Effector CD4-positive, alpha-beta T cell (primary cell): ENCODE data around the gene GATAD2A.
"Not testable (repeated sequence)": the region's sequence is repeated elsewhere in the genome, so short reads cannot be mapped to it uniquely, and the experiment has no call there.

Source experiments
- DNase-seq: peaks from one replicate; pipeline ENCODE4 v3.0.0-alpha.2; 2020

The GATAD2A gene

DNA sequence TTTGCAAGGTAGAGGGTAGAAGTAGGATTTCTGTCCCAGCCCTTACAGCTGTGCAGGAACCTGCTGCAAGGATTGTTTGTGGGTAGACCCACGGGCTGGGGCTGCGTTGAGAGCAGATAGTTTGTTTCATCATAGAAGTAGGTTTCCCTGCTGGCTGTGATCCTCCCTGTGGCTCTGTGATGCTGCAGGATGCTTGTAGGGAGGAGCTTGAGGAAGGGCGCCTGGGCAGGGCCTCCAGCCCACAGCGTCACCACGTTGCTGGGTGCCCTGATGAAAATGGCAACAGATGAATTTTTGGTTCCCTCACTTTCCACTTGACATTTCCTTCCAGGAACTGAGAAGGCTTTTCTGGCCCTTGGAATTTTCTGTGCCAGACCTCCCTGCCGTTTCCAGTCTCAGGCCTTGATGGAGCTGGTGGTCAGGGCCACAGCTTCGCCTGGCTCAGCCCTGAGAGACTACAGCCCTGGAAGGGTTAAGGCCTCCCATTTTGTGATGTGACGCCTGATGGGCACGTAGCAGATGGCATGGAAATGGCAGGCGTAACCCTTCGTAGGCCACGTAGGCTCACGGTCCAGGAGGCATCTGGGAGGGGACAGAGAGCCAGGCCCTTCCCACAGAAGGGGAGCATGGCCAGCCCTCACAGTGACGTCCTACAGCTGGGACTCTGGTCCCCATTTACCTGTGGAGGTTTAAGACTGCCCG lies 42.2 kb downstream of the GATAD2A start:
- peak; percentile 20 for DNase-seq

- no peak for DNase-seq
Observed at GRCh38 chr19:19448238-19448544, 42.7 kb downstream of the GATAD2A start.

- DNase-seq: no peak
Observed at GRCh38 chr19:19451429-19452242, 46.2 kb downstream of the GATAD2A start.

DNA sequence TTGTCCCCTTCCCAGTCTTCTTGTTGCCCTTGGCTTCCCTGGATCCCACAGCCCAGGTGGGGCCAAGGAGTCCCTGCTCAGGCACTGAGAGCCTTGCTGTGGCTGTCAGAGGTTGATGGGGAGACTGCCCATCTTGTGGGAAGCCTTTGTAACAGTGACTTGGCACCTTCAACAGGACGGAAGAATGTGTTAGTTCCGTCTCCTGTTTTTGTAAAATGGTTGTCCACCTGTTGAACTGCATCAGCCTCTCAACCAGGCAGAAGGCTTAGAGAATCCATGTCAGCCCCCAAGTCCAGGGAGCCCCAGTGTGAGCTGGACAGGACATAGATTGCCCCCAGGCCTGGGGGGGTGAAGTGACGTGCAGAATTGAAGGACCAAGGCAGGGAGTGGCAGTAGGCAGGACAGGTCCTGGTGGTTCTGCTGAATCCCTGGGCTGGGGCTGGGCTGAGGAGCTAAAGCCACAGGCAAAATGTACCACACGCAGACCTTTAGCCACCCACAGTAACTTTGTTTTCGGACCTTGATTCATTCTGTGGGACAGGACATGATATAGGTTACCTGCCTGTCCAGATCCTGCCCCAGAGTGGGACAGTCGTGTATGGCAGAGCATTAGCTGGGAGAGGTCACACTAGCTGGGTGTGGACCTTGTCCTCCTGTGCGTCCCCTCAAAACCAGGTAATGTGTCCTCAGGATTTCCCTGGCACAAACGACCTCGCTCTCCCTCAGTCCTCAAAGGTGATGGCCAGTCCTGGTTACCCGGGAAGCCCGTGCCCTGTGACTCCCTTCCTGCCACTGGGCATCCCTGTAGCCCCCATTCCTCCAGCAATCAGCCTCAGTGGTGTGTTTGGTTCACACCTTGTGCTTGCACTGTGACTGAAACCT lies 47.0 kb downstream of the GATAD2A start:
- DNase-seq: no peak

GRCh38 chr19:19453125-19453454 lies 47.6 kb downstream of the GATAD2A start:
- DNase-seq: no peak

- not testable (repeated sequence) for DNase-seq
Observed at GRCh38 chr19:19455166-19455919, 49.9 kb downstream of the GATAD2A start.

GRCh38 chr19:19457671-19458070 lies 52.2 kb downstream of the GATAD2A start:
- DNase-seq: no peak

GRCh38 chr19:19458110-19458816 lies 52.8 kb downstream of the GATAD2A start:
- DNase-seq: no peak

DNA sequence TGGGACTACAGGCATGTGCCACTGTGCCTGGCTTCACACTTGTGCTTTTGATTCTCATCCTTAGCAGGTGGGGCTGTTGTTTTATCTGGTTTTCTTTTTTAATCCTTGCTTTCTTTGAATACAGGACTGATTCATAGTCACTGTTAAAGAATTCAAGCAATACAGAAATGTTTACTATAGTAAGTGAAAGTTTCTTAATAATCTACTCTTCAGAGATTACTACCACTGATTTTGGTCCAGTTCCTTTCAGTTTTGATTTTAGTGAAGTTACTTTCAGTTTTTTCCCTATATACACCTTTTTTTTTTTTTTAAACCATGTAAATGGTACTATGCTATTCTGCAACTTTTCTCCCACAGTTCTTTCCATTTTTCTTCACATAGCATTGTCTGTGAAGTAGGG lies 53.6 kb downstream of the GATAD2A start:
- DNase-seq: no peak

DNA sequence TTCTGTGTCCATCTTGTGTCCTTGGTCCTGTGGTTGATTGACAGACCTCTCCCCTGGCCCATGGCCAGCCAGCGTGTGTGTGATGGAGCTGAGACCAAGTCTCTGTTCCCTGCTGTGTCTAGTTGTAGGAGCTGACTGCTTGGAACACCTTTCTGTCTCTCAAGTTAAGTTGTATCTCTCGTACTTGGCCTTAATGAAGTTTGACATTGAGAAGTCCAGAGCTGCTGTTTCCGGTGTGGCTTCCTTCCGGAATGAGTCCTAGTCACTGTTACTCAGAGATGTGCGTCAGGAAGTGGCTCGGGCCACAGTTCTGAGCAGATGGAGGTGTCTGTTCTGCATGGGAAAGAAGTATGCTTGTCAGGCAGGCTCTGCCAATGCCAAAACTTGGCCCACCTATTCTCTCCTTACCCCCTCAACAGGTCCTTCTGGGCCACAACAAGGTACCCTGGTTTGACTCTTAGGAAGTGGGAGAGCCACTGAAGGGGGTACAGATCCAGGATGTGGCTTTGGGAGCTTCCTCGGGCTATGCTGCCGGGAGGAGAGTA lies 54.3 kb downstream of the GATAD2A start:
- peak; percentile 67 for DNase-seq

DNA sequence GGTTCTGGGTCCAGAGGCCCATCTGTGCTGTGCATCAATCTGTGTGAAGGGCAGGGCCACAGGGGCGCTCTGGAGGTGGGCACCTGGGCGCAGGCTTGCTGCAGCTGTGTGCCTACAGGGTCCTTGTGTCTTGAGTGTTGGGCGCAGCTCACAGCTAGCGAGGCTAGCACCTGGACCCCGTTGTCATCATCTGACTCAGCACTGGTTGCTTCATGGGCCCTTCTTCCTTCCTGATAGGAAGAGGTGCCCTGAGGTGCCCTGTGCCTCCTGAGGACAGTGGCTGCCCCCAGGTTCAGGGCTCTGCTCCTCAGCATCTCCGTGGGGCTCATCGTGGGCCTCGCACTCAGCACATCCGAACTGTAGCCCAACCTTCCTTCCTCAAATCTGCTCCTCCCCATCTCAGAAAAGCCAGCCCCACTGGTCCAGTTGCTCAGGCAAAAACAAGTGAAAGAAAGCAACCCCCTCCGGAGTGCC lies 54.8 kb downstream of the GATAD2A start:
- no peak for DNase-seq

GRCh38 chr19:19460761-19461265 lies 55.3 kb downstream of the GATAD2A start:
- DNase-seq: peak; percentile 40

DNA sequence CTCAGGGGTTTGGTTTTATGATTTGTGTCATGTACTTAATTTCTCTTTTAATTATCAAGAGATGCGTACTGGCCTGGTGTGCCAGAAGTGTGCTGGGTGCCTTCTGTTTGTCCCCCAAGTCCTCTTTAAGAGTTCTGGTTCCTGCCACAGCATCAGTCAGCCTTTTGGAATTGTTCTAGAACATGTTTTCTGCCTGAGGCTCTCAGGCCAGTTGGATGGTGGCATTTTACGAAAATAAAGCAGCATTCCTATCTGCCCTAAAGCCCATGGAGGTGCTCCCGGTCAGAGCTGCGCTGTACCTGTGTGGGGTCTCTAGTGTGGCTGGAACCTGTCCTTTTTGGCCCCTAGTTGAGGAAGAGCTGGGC lies 55.8 kb downstream of the GATAD2A start:
- DNase-seq: no peak

DNA sequence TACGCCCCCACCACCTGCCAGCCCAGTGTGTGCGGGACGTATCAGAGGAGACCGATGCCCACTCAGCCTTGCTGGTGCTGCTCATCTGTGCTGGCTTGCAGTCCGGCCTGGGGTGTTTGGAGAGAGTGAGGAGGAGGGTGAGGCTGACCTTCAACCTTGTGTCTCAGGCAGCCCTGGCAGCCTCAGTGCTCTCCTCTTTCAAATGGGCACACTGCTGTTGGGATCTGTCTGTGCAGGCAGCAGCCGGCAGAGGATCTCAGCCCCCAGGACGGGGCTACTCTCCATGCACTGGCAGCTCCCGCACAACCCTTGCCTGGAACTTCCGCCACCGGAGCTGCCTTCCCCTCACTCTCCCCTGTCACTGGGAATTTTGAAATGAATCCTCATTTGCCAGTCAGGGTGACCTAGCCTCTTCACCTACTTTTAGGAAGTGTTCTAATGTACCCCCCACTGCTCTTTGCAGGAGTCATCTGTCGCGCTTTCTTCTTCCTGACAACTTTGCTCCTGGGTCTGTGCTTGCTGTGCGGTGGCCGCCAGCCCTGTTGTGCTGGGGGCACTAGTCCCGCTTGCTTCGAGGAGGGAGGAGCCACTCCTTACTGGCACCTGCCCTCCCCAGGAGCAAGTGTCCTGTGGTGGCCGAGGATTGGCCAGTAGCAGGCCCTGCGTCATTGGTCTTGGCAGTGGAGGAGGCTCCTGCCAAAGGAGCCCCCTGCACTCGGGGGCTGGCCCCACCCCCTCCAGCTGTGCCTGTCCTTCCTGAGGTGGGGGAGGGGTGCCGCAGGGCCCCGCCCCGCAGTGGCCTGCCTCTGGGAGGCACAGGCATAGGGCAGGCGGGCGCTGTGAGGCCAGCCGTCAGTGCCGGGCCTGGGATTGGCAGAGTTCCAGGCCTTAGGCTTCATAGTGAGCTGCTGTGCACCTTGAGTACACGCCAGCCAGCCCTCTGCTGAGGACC lies 56.5 kb downstream of the GATAD2A start:
- no peak for DNase-seq

DNA sequence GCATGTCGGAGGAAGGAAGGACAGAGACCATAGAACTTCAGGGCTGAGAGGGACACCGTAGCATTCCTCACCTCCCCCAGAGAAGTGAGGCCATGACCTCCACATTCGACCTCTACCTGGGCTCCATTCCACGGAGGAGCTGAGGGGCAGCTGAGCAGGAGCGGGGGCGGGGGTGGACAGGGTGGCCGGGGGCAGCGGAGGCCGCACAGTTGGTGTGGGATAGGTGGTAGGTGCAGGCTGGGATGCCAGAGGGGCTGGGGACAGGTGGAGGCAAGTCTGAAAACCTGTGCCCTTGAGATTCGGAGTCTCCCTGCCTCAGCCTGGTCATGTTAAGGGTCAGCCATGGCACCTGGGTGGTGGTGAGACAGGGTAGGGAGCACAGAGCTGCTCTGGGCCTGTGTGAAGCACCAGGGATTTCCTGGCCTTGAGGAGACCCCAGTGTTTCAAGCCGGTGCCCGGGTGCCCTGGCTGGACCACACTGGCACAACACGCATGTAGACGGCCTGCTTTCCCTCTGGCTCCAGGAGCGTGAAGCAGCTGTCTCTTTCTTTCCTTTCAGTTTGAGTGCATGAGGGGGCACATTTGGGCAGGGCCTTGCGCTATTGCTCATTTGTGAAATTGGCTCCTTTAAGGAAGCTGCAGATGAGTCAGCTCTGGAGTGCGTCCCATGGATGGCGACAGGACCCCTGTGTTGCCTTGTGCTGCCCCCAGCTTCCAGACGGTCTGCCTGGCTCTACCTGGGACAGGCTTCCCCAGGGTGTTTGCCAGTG lies 58.1 kb downstream of the GATAD2A start:
- no peak for DNase-seq

- DNase-seq: no peak
Observed at GRCh38 chr19:19464339-19465098, 59.0 kb downstream of the GATAD2A start.

DNA sequence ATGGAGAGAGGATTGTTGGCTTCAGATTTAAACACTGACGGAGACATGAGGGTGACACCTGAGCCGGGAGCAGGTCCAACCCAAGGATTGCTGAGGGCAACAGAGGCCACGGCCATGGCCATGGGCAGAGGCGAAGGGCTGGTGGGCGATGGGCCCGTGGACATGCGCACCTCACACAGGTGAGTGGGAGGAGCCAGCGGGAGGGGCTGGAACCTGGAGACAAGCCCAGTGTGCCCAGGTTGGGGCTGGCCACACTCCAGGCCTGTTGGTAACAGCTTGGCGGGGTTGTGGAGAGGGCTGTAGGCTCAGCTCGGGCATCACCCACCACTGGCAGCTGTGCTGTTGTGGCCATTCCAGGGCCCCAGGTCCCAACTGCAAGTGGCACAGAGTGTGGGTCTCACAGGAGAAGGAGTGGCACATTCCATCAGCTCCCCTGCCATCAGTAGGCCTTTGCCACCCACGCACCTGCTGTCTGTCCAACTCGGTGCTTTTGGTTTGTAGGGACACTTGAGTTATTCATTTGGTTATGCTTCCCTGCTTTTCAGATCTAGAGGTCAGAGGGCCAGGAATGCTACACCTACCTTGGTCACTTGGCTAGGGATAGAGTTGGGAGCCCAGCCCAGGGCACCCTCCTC lies 60.1 kb downstream of the GATAD2A start:
- no peak for DNase-seq

GRCh38 chr19:19466201-19466600 lies 60.7 kb downstream of the GATAD2A start:
- DNase-seq: no peak
